Left lobe of liver (tissue), 2 donors: ENCODE data around the gene SLC35F4. TPM values are rescaled to one million over a fixed set of nuclear protein-coding genes. Genes with fewer than 3 reads are reported as not detected.
"Not testable (repeated sequence)": the region's sequence is repeated elsewhere in the genome, so short reads cannot be mapped to it uniquely, and the experiment has no call there.

Source experiments
- ATAC-seq: fragments of 200-7000 bp; cut with Tn5 transposase; one replicate; pipeline ENCODE4 v1.9.1; 2020; ENCODE audit warnings: mild to moderate bottlenecking, moderate library complexity
- DNase-seq: peaks from one replicate; pipeline ENCODE4 v3.0.0-alpha.2; 2020; ENCODE audit warnings: low spot score
- total RNA-seq: library from RNA; stranded (reverse); gene quantifications from one replicate; pipeline ENCODE4 v1.2.1, GENCODE V29; 2021
- donor health status: DM: no; HTN: no; CAD: no; lungs with moderate emphysema.
- donor health status: DM: no; HTN: yes; CAD: no.

The SLC35F4 gene
- not detected for total RNA-seq

DNA sequence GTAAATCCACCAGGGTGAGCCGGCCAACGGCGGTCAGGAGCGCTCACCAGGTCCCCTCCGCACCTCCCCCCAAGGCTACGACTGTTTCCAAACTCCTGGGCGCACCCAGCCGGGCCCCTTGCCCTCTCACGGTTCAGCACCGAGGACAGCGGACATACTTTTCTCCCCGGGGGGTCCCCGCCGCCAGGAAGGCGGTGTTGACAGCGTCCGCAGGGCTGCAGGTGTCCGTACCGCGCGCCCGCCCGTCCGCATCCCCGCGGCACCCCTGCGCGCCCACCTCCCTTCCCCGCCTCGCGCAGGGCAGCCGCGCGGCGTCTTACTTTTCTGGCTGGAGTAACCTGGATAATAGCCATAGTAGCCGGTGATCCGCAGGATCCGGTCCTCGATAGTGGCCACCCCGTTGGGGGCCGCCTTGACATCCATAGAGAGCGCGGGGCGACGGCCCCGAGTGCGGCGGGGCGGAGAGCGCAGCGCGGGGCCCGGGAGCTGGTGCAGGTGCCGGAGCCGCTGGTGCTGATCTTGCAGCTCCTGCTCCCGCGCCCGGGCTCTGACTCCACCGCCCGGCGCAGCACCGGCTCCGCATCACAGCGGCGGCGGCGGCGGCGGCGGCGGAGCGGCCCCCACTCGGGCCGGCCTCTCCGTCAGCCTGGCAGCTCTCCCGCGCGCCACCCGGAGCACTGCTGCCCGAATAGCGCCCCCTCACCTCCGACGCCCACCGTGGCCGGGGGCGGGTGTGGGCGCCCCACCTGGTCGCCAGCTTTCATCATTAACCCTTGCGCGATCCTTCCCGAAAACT is at the start of gene SLC35F4:
Gene SLC35F4 (minus strand): TSS at position 690 of the 796 bp plus-strand sequence.
- DNase-seq, result no peak
- ATAC-seq, result peak; percentile 17

DNA sequence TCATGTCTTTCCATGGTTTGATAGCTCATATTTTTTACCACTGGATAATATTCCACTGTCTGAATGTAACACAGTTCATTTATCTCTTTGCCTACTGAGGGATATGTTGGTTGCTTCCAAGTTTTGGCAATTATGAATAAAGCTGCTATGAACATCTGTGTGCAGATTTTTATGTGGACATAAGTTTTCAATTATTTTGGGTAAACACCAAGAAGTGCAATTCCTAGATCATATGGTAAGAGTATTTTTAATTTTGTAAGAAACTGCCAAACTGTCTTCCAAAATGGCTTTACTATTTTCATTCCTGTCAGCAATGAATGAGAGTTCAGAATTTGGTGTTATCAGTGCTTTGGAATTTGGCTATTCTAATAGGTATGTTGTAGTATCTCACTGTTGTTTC is 43.7 kb upstream of the SLC35F4 start:
- DNase-seq (no peak), ATAC-seq (no peak)

DNA sequence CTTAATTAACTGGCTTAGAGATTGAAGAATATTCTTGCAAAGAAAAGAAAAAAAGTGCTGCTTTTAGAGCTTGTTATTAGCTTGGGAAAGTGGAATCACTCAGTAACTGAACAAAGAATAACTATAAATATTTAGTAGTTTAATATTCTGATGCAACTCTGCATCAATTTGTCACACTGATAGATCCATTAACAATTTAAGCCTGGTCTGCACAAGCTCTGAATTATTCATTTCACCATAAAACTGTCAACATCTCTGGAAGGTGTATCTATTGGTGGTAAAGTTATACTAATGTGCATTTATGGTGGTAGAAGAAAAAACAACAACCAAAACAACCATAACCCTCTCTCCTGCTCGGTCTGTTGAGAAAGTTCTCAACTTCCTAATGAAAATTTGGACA is 38.1 kb upstream of the SLC35F4 start:
- DNase-seq (no peak), ATAC-seq (no peak)

DNA sequence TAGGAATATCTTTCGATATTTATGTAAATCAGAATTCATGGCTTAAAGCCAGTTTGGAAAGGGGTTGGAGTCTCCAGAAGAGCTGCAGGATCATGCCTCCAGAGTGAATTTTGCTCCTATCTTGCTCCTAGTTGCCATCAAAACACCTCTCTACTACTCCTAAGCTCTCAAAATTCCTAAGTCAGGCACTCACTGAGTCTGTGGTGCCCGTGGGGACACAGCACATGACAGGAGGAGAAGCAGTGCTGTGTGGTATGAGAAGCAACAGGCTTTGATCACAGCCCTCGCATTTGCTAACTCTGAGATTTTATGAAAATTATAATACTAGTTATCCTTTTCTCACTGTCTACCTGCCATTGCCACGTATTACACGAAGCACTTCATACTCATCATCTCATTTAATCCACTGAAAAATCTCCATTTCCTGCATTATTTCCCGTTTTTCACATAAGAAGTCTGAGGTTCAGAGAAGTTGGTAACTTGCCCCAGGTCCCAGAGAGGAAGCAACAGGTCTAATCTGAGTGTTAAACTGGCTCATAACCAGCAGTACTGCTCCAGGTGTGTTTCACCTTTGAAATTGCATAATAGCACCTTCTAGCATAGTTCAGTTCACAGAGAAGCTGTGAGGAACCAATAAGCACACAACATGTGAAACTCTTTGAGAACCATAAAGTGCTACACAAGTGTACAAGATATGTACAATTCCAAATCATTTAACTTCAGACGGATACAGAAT is 33.1 kb upstream of the SLC35F4 start:
- ATAC-seq, result no peak

DNA sequence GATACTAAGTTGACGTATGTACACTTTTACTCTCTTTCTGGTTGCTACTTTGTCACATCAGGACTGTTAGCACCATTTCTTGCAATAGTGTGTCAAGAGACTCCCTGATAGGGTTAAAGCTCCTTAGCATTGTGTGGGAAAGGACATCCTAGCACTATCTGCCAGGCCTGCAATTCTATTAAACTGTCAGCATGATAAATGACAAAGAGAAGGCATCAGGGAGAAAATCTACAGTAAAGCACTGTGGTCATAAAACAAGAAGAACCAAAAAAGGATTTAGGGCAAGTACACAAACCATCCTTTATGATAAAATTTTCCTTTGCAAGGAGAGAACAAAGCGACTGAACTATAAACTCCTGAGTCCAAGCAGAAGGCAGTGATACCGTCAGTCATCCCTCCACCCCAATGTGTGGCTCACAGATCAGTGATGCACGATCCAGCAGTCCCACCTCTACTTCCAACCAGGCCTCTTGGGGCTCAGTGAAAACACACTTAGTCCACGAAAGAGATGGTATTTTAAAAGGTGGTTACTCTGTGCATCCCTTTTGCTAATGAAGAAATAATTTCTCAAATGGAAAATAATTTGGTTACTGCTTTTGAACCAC is 31.4 kb upstream of the SLC35F4 start:
- ATAC-seq, result no peak
- no peak for DNase-seq

More for the DNA sequence above, 33.1 kb upstream of the SLC35F4 start:
- no peak for DNase-seq

DNA sequence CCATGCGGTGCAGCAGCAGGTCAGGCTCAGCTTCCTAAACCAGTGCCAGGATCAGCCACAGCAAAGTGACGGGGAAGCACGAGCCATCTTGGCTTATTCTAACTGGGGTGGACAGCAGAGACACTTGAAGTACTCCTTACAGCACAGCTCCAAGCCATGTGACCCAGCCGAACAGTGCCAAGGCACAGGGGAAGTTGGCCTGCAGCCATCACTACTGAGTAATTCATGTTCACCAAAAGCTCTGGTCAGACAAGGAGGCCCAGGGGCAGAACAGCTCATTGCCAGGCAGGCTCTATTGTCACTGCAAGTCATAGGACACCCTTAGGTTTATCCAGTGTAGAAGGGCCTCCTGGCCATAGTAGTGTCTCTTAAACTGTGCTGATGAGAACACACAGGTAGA is 23.4 kb upstream of the SLC35F4 start:
- DNase-seq (no peak), ATAC-seq (no peak)

DNA sequence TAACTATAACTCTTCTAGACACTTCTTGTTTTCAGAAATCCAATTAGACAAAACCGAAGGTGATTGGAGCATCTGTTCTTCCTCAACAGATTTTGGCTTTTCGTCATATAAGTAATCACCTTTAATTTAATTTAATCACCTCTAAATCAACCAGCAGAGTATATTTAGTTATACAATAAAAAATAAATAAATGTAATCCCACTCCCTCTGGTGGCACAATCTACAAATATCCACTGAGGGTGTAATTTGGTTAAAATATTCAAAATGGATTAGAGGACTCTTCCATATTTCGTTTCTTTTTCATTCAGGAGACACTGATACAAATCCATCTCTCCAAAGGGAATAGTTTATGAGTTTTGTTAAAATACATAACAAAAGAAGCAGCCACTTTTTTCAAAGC is 18.3 kb upstream of the SLC35F4 start:
- DNase-seq (no peak), ATAC-seq (no peak)

DNA sequence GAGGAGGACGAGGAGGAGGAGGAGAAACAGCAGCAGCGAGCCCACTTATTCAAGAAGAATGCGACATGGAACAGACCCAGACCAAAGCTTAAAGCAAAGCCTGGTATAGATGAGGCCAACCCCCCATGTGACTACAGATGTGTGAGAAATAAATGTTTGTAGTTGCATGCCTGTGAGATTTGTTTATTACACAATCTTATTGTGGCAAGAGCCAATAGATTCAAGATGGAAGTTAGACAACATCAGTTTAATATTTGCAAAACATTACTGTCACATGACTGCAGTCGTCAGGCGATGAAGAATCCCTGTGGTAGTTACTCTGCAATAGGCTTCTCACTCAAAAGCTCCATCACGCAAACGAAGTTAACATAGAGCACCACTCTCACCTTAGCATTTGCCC is 17.2 kb upstream of the SLC35F4 start:
- ATAC-seq (no peak), DNase-seq (no peak)

DNA sequence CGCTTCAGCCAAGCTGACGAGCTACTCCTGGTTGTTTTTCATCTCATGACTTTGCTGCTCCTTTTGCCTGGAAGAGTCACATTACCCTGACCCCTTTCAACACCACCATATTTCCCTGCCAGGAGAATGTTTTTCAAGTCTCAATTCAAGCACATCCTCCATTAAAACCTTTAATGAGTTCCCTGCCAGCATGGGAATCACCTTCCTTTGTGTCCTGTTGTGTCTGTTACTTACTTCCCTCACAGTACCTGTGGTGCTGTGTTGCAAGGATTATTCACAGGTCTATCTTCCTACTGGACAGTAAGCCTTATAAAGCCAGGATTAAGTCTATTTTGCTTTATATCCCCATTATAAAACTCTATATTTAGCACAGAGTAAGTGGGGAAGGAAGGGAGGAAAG is 13.6 kb upstream of the SLC35F4 start:
- no peak for DNase-seq
- ATAC-seq, result no peak

DNA sequence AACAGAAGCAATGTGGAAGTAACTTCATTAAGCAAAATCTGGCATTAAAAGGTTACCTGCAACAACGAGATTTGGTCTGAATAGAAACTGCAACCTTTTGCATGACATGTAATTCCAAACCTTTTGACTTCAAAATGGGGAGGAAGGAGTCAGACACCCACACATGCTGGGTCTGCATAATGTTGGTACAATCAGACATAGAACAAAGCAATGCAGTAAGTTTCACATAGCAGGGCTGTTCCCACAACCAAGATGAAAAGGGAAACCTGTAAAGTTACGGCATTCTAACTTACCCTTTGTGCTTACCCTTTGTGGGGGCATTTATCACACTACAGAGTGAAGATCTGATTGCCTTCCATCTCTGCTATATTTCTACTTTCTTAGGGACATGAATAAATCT is 10.1 kb upstream of the SLC35F4 start:
- ATAC-seq (no peak), DNase-seq (no peak)

DNA sequence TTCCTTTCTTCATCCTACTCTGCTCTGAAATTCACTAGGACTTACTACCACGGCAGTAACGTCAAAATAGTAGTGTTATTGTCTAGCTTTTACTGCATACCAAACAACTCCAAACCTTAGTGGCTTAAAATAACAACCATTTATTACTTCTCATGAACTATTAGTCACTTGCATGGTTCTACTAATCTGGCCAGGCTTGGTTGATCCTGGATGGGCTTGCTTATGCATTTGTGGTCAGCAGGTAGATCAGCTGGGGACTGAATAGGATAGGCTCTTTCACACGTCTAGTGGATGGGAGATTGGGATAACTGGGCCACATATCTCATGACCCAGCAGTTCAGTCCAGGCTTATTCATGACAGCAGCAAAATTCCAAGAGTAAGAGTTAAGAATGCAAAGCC is 9.4 kb upstream of the SLC35F4 start:
- no peak for DNase-seq
- ATAC-seq, result no peak

DNA sequence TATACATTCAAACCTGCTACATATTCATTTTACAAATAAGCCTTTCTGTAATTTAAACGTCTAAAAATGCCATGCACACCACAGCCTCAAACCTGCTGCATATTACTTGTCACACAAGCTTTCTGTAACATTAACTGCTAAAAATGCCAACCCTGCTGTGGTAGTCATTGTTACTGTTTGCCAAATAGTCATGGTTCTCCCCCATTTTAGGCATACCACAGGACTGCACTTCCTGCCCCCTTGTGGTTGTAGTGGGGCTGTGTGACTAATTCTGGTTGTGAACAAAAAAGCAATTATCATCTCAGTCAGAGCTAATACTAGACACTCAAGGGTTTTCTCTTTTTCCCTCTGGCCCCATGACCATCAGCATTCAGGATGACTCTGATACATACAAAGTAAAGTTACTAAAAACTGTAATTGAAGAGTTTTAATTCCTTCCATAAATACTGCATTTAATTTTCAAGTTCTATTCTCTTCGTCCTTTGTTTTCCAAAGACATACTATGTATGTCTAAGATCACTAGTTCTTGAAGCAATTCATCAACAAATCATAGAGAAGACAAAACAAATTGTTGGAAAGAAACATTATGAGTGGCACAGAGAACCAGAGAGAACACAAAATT is 5.7 kb upstream of the SLC35F4 start:
- ATAC-seq (peak; percentile 48), DNase-seq (no peak)

DNA sequence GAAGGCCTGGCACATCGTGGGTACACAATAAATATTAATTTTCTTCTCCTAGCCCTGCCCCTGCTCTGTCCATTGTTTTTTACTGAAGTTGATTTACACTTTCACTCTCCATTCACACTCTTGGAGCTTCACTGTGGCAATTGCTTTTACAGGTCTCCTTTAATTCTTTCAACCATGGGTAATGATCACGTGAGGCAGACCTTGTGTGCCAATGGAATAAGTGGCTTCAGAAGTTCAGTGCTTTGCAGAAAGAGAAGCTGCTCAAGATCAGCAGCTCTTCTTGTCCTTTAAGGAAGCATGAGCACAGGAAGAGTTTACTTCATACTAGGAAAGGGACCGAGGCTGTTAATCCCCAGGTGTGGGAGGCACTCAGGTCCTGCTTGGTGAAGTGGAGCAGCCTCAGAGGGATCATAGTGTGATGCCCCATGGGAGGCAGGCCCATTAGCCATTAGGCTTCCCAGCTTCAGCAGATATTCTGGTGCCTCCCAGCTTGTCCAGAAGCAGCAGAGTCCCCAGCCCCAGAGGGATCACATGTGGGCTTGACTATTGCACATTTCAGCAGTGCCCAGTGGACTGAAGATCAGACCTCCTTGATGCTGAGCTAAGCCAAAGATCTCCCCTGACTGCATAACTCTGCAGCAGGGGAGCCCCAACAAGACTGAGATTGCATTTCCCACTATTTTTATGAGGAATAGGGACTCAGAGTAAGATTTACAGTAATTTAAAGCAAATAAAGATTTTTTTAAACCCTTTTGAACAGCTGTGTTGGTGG is 5.0 kb upstream of the SLC35F4 start:
- no peak for ATAC-seq
- DNase-seq, result no peak

DNA sequence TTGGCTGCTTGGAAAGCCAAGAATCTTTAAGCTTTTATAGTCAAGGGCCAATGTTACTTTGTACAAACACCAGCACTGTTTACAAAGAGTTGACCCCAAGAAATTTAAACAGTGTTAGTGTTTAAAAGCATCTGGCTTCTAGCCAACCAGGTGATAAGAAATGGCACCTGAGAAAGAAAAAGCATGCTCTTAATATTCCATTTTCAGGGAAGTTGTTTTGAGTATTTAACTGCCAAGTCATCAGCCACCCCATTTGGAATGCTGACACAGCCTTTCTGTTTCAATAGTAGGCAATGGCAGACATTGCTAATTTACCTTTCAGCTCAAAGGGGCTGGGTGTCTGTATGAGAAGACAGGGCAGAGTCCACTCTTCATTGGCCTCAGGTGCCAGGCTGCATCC is 3.7 kb upstream of the SLC35F4 start:
- DNase-seq (no peak), ATAC-seq (no peak)

DNA sequence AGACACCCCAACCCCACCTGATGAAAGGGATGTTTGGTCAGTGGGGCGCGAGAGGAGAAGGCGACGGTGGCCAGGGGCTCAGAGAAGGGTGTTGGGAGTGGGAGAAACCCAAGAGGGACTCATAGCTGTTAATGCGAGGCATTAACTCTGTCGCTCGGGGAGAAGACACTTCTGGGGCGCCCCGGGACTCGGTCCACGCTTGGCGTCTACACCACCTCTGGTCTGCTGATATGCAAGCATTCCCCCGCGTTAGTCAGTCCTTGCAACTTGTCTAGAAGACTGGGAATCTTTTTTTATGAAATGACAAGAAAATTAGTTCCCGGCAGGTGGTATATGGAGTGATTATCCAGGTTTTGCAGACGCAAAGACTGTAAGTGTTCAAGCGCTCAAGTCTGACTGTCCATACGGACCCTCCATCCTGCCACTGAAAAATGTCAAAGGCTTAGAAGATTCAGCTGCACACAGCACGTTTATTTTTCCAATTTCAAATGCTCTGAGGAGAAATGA is 360 bp upstream of the SLC35F4 start:
- DNase-seq (no peak), ATAC-seq (no peak)

DNA sequence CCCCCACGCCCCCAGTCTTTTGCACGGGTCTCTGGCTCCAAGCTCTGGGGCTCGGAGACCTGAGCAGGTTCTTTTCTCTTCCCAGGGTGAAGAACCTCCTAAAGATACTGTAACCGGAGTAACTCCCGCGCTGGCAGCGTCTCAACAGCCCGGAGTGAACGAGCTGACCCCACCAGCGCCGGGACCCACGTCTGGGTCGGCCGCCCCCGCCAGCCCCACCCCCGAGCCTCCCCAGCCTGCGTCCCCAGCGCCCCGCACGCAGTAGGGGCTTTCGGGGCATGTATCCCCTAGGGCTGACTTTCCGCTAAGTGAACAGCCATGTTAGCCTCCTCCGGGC is 858 bp downstream of the SLC35F4 start:
- ATAC-seq (no peak), DNase-seq (no peak)

DNA sequence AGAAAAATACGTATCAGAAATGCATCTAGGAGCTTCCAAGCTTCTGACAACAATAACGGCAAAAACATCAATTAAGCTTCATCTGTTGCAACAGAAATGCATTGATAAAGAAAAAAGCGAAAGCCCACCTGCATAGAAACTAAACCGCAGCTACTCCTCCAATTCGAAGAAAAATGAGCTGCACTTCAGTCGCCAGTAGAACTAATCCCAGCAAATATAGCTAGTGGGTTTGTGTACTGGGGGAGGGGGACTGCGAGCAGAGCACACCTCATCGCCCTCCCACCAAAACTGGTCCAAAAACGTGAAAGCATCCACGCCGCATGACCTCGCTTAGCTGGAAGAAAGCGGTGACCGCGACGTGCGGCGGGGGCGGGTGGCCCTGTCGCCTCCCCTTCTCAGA is 1.2 kb downstream of the SLC35F4 start:
- DNase-seq (no peak), ATAC-seq (no peak)

DNA sequence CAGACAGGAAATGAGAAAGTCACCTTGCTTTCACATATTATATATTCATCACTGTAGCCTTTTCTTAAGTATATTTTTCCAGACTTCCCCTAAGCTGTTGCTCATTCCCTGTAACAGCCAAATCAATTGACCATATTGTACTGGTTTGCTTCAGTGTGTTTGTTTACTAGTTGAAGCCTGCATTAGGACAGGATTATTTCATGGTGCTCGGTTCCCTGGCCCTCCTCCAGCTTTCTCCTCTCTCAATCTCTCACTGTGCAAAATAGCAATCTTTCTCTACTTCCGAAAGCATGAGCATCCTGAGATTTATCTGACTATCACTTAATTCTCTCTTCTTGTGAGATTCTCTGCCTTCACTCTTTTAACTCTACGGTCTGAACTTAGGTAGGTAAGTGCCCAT is 2.4 kb downstream of the SLC35F4 start:
- ATAC-seq (no peak), DNase-seq (no peak)

DNA sequence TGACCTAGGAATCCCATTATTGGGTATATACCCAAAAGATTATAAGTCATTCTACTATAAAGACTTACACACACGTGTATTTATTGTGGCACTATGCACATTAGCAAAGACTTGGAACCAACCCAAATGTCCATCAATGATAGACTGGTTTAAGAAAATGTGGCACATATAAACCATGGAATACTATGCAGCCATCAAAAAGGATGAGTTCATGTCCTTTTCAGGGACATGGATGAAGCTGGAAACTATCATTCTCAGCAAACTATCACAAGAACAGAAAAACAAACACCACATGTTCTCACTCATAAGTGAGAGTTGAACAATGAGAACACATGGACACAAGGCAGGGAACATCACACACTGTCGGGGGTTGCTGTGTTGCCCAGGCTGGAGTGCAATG is 10.2 kb downstream of the SLC35F4 start:
- DNase-seq, ATAC-seq: not testable (repeated sequence)

DNA sequence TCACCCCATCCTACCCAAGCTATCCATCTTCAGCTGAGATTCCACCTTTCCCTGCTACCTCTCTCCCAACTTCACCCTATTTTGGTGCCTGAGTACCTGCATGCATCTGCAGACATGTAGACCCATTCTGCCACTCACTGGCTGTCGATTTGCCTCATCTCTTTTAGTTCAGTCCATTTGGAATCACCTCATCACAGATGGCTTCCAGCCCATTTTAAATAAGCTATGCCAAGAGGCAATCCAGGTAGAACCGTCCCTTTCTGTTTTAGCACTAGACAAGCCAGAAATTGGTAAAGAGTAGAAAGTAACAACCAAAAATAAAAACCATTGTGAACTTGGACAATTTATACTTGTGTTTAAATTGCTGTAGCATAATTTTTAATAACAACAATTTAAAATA is 11.3 kb downstream of the SLC35F4 start:
- ATAC-seq, result no peak

DNA sequence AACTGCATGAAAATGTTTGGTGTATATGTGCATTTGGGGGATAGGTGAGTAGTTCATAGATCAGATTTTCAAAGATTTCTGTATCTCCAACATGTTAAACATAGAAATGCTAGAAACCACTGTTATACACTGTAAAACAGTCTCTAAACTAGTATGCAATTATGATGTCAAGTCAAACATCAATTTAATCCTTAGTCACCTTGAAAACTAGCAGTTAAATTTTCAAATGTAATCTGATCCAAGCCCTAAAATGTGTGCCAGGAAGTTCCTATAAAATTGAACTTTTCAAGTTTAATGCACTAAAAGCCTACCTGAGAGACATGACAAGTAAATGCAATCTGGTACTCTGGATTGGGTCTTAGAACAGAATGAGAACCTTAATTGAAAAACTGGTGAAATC is 14.5 kb downstream of the SLC35F4 start:
- DNase-seq (no peak), ATAC-seq (no peak)

More for the DNA sequence above, 11.3 kb downstream of the SLC35F4 start:
- no peak for DNase-seq
